ENCODE measurements around the gene SNX2.

SNX2 gene

GRCh38 chr5:122741681-122742080, 33.2 kb upstream of the SNX2 start:
- no peak overlapping the region for H3K4me3 ChIP-seq (ENCODE audit: low read length)
- DNase-seq (ENCODE audit: low read depth): peak; percentile 37
- no peak for TF ChIP-seq CTCF (IDR thresholded peaks at IDR 0.05; ENCODE audit: insufficient read depth, low read depth, low read length, missing control alignments)

- no peak for TF ChIP-seq CTCF (IDR thresholded peaks at IDR 0.05; ENCODE audit: insufficient read depth, low read depth, low read length, missing control alignments)
- H3K4me3 ChIP-seq (ENCODE audit: low read length): no peak overlapping the region
- no peak for DNase-seq (ENCODE audit: low read depth)
Observed at GRCh38 chr5:122743261-122743660, 31.6 kb upstream of the SNX2 start.

- TF ChIP-seq CTCF (IDR thresholded peaks at IDR 0.05; ENCODE audit: insufficient read depth, low read depth, low read length, missing control alignments): no peak
- DNase-seq (ENCODE audit: low read depth): no peak
- no peak overlapping the region for H3K4me3 ChIP-seq (ENCODE audit: low read length)
Observed at GRCh38 chr5:122745597-122745996, 29.3 kb upstream of the SNX2 start.

GRCh38 chr5:122749886-122750285, 25.0 kb upstream of the SNX2 start:
- DNase-seq (ENCODE audit: low read depth): no peak
- no peak overlapping the region for H3K4me3 ChIP-seq (ENCODE audit: low read length)
- TF ChIP-seq CTCF (IDR thresholded peaks at IDR 0.05; ENCODE audit: insufficient read depth, low read depth, low read length, missing control alignments): no peak

GRCh38 chr5:122751293-122751782, 23.5 kb upstream of the SNX2 start:
- TF ChIP-seq CTCF (IDR thresholded peaks at IDR 0.05; ENCODE audit: insufficient read depth, low read depth, low read length, missing control alignments): no peak
- peak; percentile 85 for DNase-seq (ENCODE audit: low read depth)
- H3K4me3 ChIP-seq (ENCODE audit: low read length): no peak overlapping the region

- H3K4me3 ChIP-seq (ENCODE audit: low read length): no peak overlapping the region
- no peak for TF ChIP-seq CTCF (IDR thresholded peaks at IDR 0.05; ENCODE audit: insufficient read depth, low read depth, low read length, missing control alignments)
- DNase-seq (ENCODE audit: low read depth): no peak
Observed at GRCh38 chr5:122753500-122753899, 21.4 kb upstream of the SNX2 start.

- no peak overlapping the region for H3K4me3 ChIP-seq (ENCODE audit: low read length)
- DNase-seq (ENCODE audit: low read depth): no peak
- no peak for TF ChIP-seq CTCF (IDR thresholded peaks at IDR 0.05; ENCODE audit: insufficient read depth, low read depth, low read length, missing control alignments)
Observed at GRCh38 chr5:122755783-122756182, 19.1 kb upstream of the SNX2 start.
